Duodenal mucosa (tissue), 2 donors: ENCODE data around the gene SLC19A1.

ENCODE experiments used
- H3K27ac ChIP-seq: one replicate; pipeline ENCODE4 v1.7.0; 2013; ENCODE audit warnings: low read depth, low read length
- H3K27me3 ChIP-seq, 2 donors: one replicate each; pipeline ENCODE4 v1.7.0; 2013; ENCODE audit warnings: low read length in 2 of 2, control low read depth in 1 of 2; ENCODE audit not compliant: insufficient read depth in 2 of 2, control insufficient read depth in 1 of 2
- H3K36me3 ChIP-seq, 2 donors: one replicate each; pipeline ENCODE4 v1.7.0; 2013; ENCODE audit warnings: low read length in 2 of 2, control low read depth in 1 of 2; ENCODE audit not compliant: insufficient read depth in 2 of 2, control insufficient read depth in 1 of 2
- H3K4me1 ChIP-seq, 2 donors: one replicate each; pipeline ENCODE4 v1.7.0; 2013; ENCODE audit warnings: low read length in 2 of 2, control low read depth in 1 of 2; ENCODE audit not compliant: insufficient read depth in 2 of 2, control insufficient read depth in 1 of 2
- H3K4me3 ChIP-seq, 2 donors: one replicate each; pipeline ENCODE4 v1.7.0; 2013; ENCODE audit warnings: low read length in 2 of 2, low read depth in 1 of 2
- H3K9ac ChIP-seq, 2 donors: one replicate each; pipeline ENCODE4 v1.7.0; 2013; ENCODE audit warnings: low read length in 2 of 2, low read depth in 1 of 2
- H3K9me3 ChIP-seq, 2 donors: one replicate each; pipeline ENCODE4 v1.7.0; 2013; ENCODE audit warnings: low read length in 2 of 2, control low read depth in 1 of 2; ENCODE audit not compliant: control insufficient read depth in 1 of 2

Gene SLC19A1

DNA sequence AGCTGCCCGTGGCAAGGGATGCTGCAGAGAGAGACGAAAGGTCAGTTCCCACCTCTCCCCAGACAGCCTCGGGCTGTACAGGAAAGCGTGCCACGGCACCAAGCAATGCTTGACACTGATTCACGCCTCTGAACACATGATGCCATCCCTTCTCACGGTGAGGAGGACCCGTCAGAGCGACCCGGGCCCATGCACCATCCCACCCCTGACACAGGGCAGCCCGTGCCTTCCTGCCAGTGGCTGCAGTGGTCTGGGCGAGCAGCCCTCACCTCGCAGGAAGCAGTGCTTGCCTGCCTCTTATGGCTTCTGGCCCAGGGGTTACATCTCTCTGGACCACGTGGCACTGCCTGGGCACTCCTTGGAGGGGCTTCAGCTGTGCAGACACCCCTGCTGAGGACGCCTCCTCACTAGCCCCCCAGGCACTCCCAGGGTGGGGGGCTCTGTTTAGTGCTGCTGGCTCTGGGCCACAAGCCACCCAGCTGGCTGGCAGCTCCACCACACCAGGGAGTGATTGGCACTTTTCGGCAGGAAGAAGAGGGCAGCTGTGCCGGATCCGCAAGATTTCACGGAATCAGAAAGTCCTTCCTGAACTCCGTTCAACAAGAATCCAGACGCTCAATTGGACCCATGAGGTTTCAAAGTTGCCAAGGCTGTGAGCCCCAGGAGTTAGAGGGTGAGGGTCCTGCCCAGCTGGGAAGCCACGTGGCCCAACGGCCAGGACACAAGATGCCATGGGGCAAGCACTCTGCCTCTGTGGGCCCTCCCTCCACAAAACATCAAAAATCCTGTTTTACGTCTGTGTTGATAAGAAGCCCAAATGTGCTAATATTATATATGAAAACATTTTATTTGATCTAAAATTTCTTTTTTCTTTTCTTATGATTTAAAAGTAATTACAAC lies 34.8 kb upstream of the SLC19A1 start:
- Histone ChIP-seq H3K4me1 (peaks cover 0 to 3% of the 10 kb centered on the region in 2 donors), H3K27me3 (no peaks in the 10 kb centered on the region), H3K27ac (no peak overlapping the region), H3K36me3 (no peaks in the 10 kb centered on the region), H3K4me3 (no peak overlapping the region), H3K9ac (no peak overlapping the region), H3K9me3 (no peaks in the 10 kb centered on the region)

DNA sequence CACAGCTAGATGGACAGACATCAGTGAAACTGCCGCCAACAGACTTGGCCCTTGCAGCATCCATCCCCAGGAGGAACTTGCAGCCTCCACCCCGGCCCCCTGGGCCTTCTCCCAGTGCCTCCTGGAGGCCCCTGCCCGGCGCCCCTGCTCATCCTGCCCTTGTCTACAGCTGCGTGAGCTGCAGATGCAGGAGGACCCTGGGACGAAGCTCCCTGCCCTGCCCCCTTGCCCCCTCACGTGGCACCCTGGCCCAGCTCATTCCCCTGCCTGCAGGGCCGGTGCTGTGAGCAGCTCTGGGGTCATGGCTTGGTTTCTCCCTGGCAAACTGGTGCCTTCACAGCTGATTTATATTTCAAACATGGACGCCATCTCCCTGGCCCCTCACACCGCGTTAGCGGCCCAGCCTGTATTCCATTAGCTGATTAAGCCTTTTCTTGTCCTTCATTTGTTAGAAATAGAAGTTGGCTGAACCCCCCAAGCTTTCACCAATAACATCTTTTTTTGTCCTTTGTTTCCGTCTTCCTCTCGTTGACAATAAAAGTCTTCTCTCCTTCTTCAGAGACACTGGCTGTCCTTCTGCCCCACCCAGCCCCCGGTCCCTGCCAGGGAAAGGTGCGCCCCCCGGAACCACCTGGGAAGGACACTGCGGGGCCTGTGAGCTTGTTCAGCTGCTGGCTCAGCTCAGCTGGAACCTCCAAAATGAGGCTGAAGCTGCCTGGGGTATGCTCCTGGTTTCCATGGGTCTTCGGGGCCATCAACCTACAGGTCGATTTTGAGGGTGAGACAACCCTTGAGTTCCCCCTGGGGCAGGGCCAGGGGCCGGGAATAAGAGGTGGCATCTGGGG lies 34.0 kb upstream of the SLC19A1 start:
- H3K4me3 ChIP-seq = no peak overlapping the region
- no peak overlapping the region for H3K27ac ChIP-seq
- H3K4me1 ChIP-seq = peaks cover 0 to 6% of the 10 kb centered on the region in 2 donors
- no peak overlapping the region for H3K9ac ChIP-seq
- no peaks in the 10 kb centered on the region for H3K36me3 ChIP-seq
- H3K9me3 ChIP-seq = no peaks in the 10 kb centered on the region
- no peaks in the 10 kb centered on the region for H3K27me3 ChIP-seq

DNA sequence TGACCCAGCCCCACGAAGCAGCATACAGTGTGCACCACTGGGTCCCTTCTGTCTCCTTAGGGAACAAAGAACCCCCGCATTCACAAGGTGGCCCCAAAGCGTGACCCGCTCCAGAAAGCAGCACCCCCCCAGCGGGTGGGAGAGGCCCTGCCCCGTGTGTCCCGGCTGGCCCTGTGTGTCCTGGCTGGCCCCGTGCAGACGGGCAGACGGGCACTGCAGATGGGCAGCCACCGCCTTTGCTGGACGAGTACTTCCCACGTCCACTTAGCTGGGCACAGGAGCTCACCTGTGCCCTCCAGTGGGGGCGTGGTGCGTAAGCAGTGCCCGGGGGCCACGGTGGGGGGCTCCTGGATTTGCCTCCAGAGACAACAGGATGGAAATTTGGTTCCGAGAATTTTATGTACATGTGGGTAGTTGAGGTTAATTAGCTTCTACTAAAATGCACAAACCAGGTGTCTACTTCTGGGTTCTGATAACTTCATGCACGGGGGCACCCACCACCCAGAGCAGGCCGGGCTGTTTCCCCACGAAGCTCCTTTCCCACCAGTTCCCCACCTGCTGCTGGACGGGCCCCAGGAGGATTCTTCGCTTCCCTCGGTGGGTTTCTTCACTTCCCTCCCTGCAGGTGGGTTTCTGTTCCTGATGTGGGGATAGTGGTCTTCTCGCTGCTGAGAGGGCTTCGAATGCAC lies 33.2 kb upstream of the SLC19A1 start:
- H3K27me3 ChIP-seq = no peaks in the 10 kb centered on the region
- no peaks in the 10 kb centered on the region for H3K9me3 ChIP-seq
- no peaks in the 10 kb centered on the region for H3K36me3 ChIP-seq
- no peak overlapping the region for H3K27ac ChIP-seq
- no peak overlapping the region for H3K9ac ChIP-seq
- peaks cover 0 to 6% of the 10 kb centered on the region in 2 donors for H3K4me1 ChIP-seq
- H3K4me3 ChIP-seq = no peak overlapping the region

DNA sequence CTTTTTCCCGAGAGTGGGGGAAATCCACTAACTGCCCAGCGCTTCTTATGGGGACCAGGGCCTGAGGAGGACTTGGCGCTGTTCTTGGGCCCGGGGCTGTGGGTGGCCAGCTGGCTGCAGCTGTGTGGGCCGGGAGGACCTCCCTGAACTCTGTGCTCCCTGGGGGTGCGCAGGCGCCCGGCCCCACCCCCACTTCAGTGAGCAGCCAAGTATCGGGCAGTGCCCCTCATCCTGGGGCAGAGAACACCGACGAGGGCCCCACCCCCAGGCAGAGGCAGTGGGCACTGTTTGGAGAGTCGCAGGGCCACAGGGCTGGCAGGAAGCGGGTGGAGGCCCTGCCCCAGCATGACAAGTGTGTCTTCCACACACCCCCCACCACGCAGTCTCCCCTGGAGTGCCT lies 32.5 kb upstream of the SLC19A1 start:
- H3K4me1 ChIP-seq = peaks cover 0 to 6% of the 10 kb centered on the region in 2 donors
- H3K4me3 ChIP-seq = no peak overlapping the region
- no peaks in the 10 kb centered on the region for H3K27me3 ChIP-seq
- no peaks in the 10 kb centered on the region for H3K36me3 ChIP-seq
- no peaks in the 10 kb centered on the region for H3K9me3 ChIP-seq
- H3K9ac ChIP-seq = no peak overlapping the region
- no peak overlapping the region for H3K27ac ChIP-seq

DNA sequence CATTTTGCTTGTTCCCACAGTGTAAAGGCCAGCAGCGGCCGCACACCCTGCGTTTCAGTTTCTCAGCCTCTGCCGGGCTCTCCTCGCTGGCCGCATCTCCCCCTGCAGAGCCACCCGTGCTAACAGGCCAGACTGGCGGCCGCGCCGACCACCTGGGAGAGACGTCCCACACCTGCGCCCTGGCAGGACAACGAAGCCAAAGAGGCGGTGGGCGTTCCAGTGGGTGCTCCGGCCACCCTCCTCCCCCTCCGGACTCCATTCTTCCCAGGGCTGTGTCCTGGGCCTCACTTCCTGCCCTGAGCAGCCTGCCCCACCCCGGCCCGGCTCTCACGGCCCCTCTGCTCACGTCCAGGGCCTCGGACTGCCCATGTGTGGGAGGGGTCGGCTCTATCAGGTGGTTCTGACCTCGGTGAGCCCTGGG lies 31.9 kb upstream of the SLC19A1 start:
- Histone ChIP-seq H3K27ac (no peak overlapping the region), H3K27me3 (no peaks in the 10 kb centered on the region), H3K9me3 (no peaks in the 10 kb centered on the region), H3K36me3 (no peaks in the 10 kb centered on the region), H3K4me1 (peaks cover 0 to 6% of the 10 kb centered on the region in 2 donors), H3K4me3 (no peak overlapping the region), H3K9ac (no peak overlapping the region)

DNA sequence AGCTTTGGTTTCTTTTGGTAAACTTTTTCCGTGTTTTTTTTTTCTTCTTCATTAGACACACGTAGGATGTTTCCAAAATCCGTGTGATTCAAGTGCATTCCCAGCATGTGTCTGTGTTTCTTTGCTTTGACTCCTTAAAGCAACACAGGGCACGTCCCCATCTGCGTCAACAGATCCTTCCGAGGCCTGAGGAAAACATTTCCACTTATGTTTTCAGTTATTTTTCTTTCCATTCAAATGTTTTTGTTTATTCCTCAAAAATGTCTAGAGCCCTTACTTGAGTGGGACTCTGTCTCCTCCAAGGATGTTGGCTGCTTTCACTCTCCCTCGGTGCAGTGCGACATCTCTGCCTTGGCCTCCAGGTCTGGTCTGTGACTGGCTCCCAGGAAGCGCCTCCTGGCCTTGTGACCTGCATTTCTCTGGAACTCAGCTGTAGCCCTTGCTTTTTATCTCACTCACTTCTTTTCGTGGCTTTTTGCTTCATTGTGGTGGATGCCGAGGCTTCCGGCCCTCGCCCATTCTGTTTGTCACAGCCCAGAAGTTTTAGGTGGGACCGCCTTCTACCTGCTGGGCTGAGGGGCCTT lies 31.3 kb upstream of the SLC19A1 start:
- H3K4me3 ChIP-seq = no peak overlapping the region
- no peak overlapping the region for H3K27ac ChIP-seq
- H3K9me3 ChIP-seq = no peaks in the 10 kb centered on the region
- no peak overlapping the region for H3K9ac ChIP-seq
- peaks cover 0 to 6% of the 10 kb centered on the region in 2 donors for H3K4me1 ChIP-seq
- H3K27me3 ChIP-seq = no peaks in the 10 kb centered on the region
- no peaks in the 10 kb centered on the region for H3K36me3 ChIP-seq

DNA sequence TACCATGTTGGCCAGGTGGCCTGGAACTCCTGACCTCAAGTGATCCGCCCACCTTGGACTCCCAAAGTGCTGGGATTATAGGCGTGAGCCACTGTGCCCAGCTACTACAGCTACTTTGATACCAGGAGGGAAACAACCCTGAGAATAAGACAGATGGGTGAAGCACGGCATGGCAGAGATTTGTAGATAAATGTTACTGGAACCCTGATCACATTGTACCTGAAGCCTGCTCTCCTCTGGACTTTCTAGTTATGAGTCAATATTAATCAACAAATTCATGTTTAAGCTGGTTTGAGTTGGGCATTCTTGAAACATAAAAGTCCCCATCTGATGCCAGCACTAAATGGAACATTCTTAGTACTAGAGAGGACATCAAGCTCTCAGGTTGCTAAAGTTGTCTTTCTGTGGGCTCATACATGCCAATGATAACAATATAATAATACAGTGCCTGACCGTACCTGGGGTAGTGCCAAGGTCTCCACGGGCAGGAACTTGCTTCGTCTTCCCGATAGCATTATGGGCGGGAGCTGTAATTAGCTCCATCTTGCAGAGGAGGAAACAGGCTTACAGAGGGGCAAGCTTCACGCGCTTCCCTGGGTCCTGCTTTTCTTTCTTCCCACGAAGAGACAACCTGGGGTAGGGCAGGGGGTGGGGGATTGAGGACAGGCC lies 30.7 kb upstream of the SLC19A1 start:
- H3K4me3 ChIP-seq = no peak overlapping the region
- H3K9me3 ChIP-seq = no peaks in the 10 kb centered on the region
- no peak overlapping the region for H3K27ac ChIP-seq
- H3K9ac ChIP-seq = no peak overlapping the region
- no peaks in the 10 kb centered on the region for H3K36me3 ChIP-seq
- peaks cover 0 to 6% of the 10 kb centered on the region in 2 donors for H3K4me1 ChIP-seq
- no peaks in the 10 kb centered on the region for H3K27me3 ChIP-seq

DNA sequence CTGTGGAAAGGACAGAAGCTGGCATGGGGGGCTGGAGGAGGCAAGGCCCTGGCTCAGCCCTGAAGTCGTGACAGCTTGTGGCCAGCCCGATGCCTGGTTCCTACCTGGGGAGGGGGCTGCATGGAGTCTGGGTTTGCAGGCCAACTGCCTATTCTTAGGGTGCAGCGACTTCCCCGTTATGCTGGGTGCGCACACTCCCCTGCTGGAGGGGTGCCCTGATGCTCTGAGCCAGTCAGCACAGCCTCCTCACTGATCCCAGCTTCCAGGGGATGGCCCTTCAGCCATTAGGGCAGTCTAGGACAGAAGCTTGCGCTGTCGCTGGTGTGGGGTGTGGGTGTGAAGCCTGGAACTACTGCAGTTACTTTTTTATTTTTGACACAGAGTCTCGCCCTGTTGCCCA lies 30.0 kb upstream of the SLC19A1 start:
- Histone ChIP-seq H3K27ac (no peak overlapping the region), H3K27me3 (no peaks in the 10 kb centered on the region), H3K9ac (no peak overlapping the region), H3K9me3 (no peaks in the 10 kb centered on the region), H3K4me1 (peaks cover 0 to 6% of the 10 kb centered on the region in 2 donors), H3K36me3 (no peaks in the 10 kb centered on the region), H3K4me3 (no peak overlapping the region)

DNA sequence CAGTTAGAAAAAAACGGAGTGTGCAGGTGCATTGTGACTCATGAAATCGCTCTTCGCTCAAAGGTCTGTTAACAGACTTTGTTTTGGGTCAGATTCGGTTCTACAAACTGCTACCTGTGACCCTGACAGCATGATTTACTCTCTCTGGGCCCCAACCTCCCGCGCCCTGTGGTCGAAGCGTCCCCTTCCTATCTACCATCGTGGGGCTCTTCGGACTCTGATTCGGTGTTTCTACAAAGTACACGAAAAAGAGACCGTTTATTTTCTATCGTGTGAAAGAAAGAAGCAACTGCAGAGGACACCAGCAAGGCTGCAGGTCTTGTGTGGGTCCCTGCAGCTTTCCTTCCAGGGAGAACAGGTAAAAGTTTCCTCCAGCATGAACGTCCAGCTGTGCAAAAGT lies 29.4 kb upstream of the SLC19A1 start:
- Histone ChIP-seq H3K9me3 (no peaks in the 10 kb centered on the region), H3K27ac (no peak overlapping the region), H3K4me1 (peaks cover 0 to 6% of the 10 kb centered on the region in 2 donors), H3K36me3 (no peaks in the 10 kb centered on the region), H3K4me3 (no peak overlapping the region), H3K9ac (no peak overlapping the region), H3K27me3 (no peaks in the 10 kb centered on the region)
